ENCODE results near the gene MRPL17. TPM values are rescaled to one million over a fixed set of nuclear protein-coding genes. Genes with fewer than 3 reads are reported as not detected.

MRPL17 gene
- total RNA-seq, 3 donors from 2014 or later, result 16.8 to 25.2 (median 18.9) TPM

DNA sequence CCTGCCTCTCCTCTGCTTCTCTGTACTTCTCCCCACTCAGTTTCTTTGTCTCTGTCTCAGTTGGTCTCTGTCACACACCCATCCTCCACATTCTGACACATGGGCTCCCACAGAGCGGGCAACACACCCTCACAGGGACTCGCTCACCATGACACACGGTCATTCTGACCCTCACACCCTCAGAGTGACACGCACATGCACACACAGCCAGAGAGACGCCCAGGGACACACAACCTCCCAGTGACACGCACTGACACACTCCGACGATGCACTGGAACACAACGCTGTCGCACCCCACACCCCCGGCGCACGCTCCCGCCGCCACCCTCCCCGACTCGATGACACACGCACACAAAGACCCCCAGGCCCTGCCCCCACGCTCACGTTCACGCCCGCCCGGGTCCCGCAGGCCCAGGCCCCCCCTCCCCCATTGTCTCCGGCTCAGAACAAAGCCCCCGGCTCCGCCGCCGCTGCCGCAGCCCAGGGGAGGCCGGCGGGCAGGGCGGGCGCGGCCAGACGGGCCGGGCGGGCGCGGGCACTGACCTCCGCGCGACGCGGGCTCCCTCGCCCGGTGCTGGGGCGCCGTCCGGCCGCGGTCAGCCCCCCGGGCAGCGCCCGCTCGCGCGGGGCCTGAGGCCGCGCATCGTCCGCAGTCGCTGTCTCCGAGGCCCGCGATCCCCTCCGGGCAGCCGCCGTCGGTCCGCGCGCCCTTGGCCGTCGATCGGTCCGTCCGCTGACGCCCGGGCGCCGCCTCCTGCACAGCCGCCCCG is 27.9 kb downstream of the MRPL17 start:
- TF ChIP-seq CTCF (IDR thresholded peaks at IDR 0.05), result no peak
- no peak for TF ChIP-seq POLR2A (IDR thresholded peaks at IDR 0.05)
- TF ChIP-seq POLR2AphosphoS5 (IDR thresholded peaks at IDR 0.05), result no peak
- Histone ChIP-seq H3K4me1 (no peaks in the 10 kb centered on the region), H3K27me3 (no peaks in the 10 kb centered on the region), H3K4me3 (peak overlapping the region; percentile 51 to 85 (median 59)), H3K27ac (peak overlapping the region; percentile 60 to 92), H3K9me3 (no peaks in the 10 kb centered on the region), H3K36me3 (no peaks in the 10 kb centered on the region)
- no peak for DNase-seq (ENCODE audit: low spot score in 2 of 2)
- intact Hi-C loops (cut with DNase I; ENCODE audit: low total_unique reads), result loop anchor here (1.0 kb wide), 1 partner anchor 32 kb away; no protein-coding TSS in a partner anchor

DNA sequence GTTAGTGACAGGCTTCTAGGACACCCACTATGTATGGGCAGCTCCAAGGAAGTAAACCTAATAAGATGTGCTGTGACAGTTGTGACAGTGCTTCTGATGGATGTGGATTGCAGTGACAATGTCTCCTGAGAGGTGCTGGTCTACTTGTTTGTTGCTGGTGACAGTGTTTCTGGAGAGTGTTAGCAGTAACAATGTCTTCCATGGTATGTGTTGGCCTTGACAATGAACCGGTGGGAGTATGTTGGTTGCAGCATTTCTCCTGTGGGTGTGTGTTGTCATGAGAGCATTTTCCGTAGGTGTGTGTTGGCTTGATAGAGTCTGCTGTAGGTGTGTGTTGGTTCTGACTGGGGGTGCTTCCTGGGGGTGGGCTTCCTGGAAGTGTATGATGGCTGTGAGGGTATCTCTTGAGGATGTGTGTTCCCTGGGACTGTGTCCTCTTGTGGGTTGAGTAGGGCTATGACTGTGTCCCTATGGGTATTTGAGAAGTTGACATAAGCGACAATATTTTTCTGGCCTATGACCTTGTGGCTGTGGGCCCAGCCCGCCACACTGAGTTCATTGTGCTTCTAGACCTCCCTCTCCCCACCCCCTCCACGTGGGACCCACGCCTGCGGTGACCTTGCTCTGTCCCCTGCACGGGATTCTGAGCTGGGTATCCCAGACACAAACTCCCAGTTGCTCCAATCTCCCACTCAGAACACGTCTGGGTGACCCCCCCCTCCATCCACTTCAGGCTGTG is 28.7 kb downstream of the MRPL17 start:
- TF ChIP-seq CTCF (IDR thresholded peaks at IDR 0.05) (no peak), POLR2AphosphoS5 (IDR thresholded peaks at IDR 0.05) (no peak), POLR2A (IDR thresholded peaks at IDR 0.05) (no peak)
- Histone ChIP-seq H3K9me3 (no peaks in the 10 kb centered on the region), H3K4me3 (peak overlapping the region; percentile 51 to 85 (median 59)), H3K36me3 (no peaks in the 10 kb centered on the region), H3K27me3 (no peaks in the 10 kb centered on the region), H3K27ac (peak overlapping the region; percentile 60 to 92), H3K4me1 (no peaks in the 10 kb centered on the region)
- DNase-seq (ENCODE audit: low spot score in 2 of 2), result no peak
- intact Hi-C loops (cut with DNase I; ENCODE audit: low total_unique reads), result loop anchor here (1.0 kb wide), 1 partner anchor 33 kb away; no protein-coding TSS in a partner anchor

GRCh38 chr11:6653656-6654055 is 29.5 kb downstream of the MRPL17 start:
- Histone ChIP-seq H3K27me3 (no peaks in the 10 kb centered on the region), H3K9me3 (no peaks in the 10 kb centered on the region), H3K4me1 (no peaks in the 10 kb centered on the region), H3K27ac (no peak overlapping the region), H3K4me3 (no peak overlapping the region), H3K36me3 (no peaks in the 10 kb centered on the region)
- TF ChIP-seq POLR2AphosphoS5 (IDR thresholded peaks at IDR 0.05), result no peak
- no peak for TF ChIP-seq CTCF (IDR thresholded peaks at IDR 0.05)
- no peak for TF ChIP-seq POLR2A (IDR thresholded peaks at IDR 0.05)
- intact Hi-C loops (cut with DNase I; ENCODE audit: low total_unique reads), result no loop called here
- DNase-seq (ENCODE audit: low spot score in 2 of 2), result no peak

- Histone ChIP-seq H3K4me3 (no peak overlapping the region), H3K4me1 (no peaks in the 10 kb centered on the region), H3K36me3 (no peaks in the 10 kb centered on the region), H3K27me3 (no peaks in the 10 kb centered on the region), H3K9me3 (no peaks in the 10 kb centered on the region), H3K27ac (peak overlapping the region in 1 of 2 donors; percentile 19)
- TF ChIP-seq POLR2A (IDR thresholded peaks at IDR 0.05), result no peak
- TF ChIP-seq CTCF (IDR thresholded peaks at IDR 0.05), result no peak
- no peak for TF ChIP-seq POLR2AphosphoS5 (IDR thresholded peaks at IDR 0.05)
- DNase-seq (ENCODE audit: low spot score in 2 of 2), result no peak
- intact Hi-C loops (cut with DNase I; ENCODE audit: low total_unique reads), result no loop called here
Measured at GRCh38 chr11:6653097-6653496, 30.0 kb downstream of the MRPL17 start.

GRCh38 chr11:6652182-6652581 is 31.0 kb downstream of the MRPL17 start:
- Histone ChIP-seq H3K27me3 (no peaks in the 10 kb centered on the region), H3K36me3 (no peaks in the 10 kb centered on the region), H3K9me3 (no peaks in the 10 kb centered on the region), H3K4me3 (no peak overlapping the region), H3K27ac (peak overlapping the region in 1 of 2 donors; percentile 19), H3K4me1 (no peaks in the 10 kb centered on the region)
- intact Hi-C loops (cut with DNase I; ENCODE audit: low total_unique reads), result no loop called here
- DNase-seq (ENCODE audit: low spot score in 2 of 2), result no peak
- no peak for TF ChIP-seq POLR2AphosphoS5 (IDR thresholded peaks at IDR 0.05)

Data from breast epithelium (tissue), 4 donors.